Measurements from ENCODE around the gene CAVIN2.

CAVIN2 gene

DNA sequence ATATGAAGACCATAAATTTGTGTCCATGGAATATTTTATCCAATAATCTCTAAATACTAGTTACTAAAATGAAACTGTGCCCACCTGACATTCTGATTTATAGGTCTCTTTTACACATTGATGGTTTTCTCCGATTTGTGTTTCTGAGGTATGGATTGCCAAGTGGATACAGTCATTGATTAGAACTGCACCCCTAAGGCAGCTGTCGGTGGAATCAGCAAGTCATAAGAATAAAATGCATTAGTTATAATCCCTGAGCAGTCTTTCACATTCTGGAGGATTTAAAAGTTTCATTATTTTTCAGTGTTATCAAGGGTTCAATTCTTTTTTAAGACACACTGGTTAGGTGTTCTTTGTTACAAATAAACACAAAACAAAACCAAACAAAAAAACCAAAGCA lies 6.0 kb downstream of the CAVIN2 start:
- Histone ChIP-seq H3K4me1 (ENCODE audit: control insufficient read depth, insufficient read depth, low read length) (no peaks in the 10 kb centered on the region), H3K4me3 (ENCODE audit: low read depth, low read length) (no peak overlapping the region), H3K9me3 (ENCODE audit: control insufficient read depth, insufficient read depth, low read depth, low read length) (no peaks in the 10 kb centered on the region), H3K36me3 (ENCODE audit: control insufficient read depth in 2 of 2, insufficient read depth in 1 of 2, low read length in 2 of 2) (no peaks in the 10 kb centered on the region), H3K27ac (ENCODE audit: extremely low read depth, low read depth, low read length) (no peak overlapping the region)
- no peak for TF ChIP-seq ZBTB1 (tag by site-specific recombination; IDR thresholded peaks at IDR 0.05)
- no peak for TF ChIP-seq ZNF510 (tag by site-specific recombination; IDR thresholded peaks at IDR 0.05; ENCODE audit: insufficient replicate concordance)
- ChIA-PET CTCF (interaction anchor here (0.6 to 0.7 kb wide), 2 partner anchors 354 to 589 kb away, joined by 3 read pairs; partner anchors contain the start of gene TMEFF2), POLR2A (no interaction called here)

DNA sequence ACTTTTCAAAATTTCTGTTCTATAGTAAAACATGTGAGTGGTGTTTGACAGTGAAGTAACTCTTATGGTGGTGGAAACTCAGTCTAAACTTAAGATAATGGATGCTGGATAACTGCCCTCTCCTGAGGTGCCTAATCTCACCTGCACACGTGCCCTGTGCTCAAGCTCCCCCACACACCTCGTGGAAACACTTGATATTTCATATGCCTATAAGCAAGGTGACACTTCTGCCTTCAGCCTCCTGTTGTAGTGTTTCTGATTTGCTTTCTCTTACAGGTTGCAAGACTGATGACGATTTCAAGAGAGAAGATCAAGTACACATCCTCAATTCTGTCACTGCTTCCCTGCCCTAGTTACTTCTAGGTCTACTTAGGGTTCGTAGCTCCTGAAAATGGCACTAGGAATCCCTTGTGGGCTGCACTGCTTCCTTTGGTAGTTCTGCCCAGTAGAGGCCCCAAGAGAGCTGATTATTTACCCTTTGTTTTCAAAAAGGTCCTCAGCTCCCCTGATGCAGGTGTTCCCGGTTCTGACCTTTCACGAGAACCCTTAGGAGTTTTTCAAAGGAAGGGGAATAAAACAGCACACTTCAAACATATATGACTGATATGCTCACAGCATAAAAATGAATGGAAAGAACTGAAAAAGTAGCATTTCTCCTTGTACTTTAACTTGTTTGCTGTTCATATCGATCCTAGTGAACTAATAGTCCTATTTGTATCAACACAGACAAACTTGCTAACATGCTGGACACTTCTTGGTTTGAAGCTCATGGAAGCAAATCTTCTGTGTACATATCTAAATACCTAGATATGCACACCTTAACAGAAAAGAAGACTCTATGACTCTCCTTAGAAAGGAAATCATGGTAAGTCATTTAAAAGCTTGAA lies 6.7 kb downstream of the CAVIN2 start:
- POLR2A ChIA-PET = no interaction called here

More for the DNA sequence above, 6.7 kb downstream of the CAVIN2 start:
- H3K4me3 ChIP-seq (ENCODE audit: low read depth, low read length) = no peak overlapping the region
- TF ChIP-seq ZNF510 (tag by site-specific recombination; IDR thresholded peaks at IDR 0.05; ENCODE audit: insufficient replicate concordance) (no peak), YY2 (tag by site-specific recombination; IDR thresholded peaks at IDR 0.05) (no peak), REPIN1 (tag by site-specific recombination; IDR thresholded peaks at IDR 0.05; ENCODE audit: low read depth) (no peak), ZNF132 (tag by site-specific recombination; IDR thresholded peaks at IDR 0.05; ENCODE audit: borderline replicate concordance) (no peak), ZNF585B (tag by site-specific recombination; IDR thresholded peaks at IDR 0.05) (no peak), ZNF391 (tag by site-specific recombination; IDR thresholded peaks at IDR 0.05; ENCODE audit: borderline replicate concordance, low read depth) (no peak), ZNF654 (tag by site-specific recombination; IDR thresholded peaks at IDR 0.05; ENCODE audit: low read depth) (no peak), ZNF362 (tag by site-specific recombination; IDR thresholded peaks at IDR 0.05) (no peak), ZNF830 (tag by site-specific recombination; IDR thresholded peaks at IDR 0.05; ENCODE audit: low read depth) (no peak), SP2 (tag by site-specific recombination; IDR thresholded peaks at IDR 0.05) (no peak), REST (tag by site-specific recombination; IDR thresholded peaks at IDR 0.05) (no peak), ZNF48 (tag by site-specific recombination; IDR thresholded peaks at IDR 0.05) (no peak), ZNF692 (tag by site-specific recombination; IDR thresholded peaks at IDR 0.05) (no peak)
- TF ChIP-seq, protein P1, sequence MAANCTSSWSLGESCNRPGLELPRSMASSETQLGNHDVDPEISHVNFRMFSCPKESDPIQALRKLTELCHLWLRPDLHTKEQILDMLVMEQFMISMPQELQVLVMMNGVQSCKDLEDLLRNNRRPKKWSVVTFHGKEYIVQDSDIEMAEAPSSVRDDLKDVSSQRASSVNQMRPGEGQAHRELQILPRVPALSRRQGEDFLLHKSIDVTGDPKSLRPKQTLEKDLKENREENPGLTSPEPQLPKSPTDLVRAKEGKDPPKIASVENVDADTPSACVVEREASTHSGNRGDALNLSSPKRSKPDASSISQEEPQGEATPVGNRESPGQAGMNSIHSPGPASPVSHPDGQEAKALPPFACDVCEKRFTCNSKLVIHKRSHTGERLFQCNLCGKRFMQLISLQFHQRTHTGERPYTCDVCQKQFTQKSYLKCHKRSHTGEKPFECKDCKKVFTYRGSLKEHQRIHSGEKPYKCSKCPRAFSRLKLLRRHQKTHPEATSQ (tag by site-specific recombination; IDR thresholded peaks at IDR 0.05) = no peak
- TF ChIP-seq, protein P2, sequence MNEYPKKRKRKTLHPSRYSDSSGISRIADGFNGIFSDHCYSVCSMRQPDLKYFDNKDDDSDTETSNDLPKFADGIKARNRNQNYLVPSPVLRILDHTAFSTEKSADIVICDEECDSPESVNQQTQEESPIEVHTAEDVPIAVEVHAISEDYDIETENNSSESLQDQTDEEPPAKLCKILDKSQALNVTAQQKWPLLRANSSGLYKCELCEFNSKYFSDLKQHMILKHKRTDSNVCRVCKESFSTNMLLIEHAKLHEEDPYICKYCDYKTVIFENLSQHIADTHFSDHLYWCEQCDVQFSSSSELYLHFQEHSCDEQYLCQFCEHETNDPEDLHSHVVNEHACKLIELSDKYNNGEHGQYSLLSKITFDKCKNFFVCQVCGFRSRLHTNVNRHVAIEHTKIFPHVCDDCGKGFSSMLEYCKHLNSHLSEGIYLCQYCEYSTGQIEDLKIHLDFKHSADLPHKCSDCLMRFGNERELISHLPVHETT (tag by site-specific recombination; IDR thresholded peaks at IDR 0.05) = no peak
- TF ChIP-seq, protein P3, sequence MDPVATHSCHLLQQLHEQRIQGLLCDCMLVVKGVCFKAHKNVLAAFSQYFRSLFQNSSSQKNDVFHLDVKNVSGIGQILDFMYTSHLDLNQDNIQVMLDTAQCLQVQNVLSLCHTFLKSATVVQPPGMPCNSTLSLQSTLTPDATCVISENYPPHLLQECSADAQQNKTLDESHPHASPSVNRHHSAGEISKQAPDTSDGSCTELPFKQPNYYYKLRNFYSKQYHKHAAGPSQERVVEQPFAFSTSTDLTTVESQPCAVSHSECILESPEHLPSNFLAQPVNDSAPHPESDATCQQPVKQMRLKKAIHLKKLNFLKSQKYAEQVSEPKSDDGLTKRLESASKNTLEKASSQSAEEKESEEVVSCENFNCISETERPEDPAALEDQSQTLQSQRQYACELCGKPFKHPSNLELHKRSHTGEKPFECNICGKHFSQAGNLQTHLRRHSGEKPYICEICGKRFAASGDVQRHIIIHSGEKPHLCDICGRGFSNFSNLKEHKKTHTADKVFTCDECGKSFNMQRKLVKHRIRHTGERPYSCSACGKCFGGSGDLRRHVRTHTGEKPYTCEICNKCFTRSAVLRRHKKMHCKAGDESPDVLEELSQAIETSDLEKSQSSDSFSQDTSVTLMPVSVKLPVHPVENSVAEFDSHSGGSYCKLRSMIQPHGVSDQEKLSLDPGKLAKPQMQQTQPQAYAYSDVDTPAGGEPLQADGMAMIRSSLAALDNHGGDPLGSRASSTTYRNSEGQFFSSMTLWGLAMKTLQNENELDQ (tag by site-specific recombination; IDR thresholded peaks at IDR 0.05; ENCODE audit: low read depth) = no peak
- H3K4me1 ChIP-seq (ENCODE audit: control insufficient read depth, insufficient read depth, low read length) = no peaks in the 10 kb centered on the region
- no peaks in the 10 kb centered on the region for H3K9me3 ChIP-seq (ENCODE audit: control insufficient read depth, insufficient read depth, low read depth, low read length)
- CTCF ChIA-PET = interaction anchor here (0.8 to 1.4 kb wide), 3 partner anchors 23 to 322 kb away, joined by 3 to 6 read pairs (median 4); no protein-coding TSS in a partner anchor
- H3K27ac ChIP-seq (ENCODE audit: extremely low read depth, low read depth, low read length) = no peak overlapping the region
- H3K36me3 ChIP-seq (ENCODE audit: control insufficient read depth in 2 of 2, insufficient read depth in 1 of 2, low read length in 2 of 2) = no peaks in the 10 kb centered on the region

Measured in HEK293 (cell line).